Muscle of leg (tissue), 11 donors: ENCODE measurements around the gene ABHD2. TPM values are rescaled to one million over a fixed set of nuclear protein-coding genes. Genes with fewer than 3 reads are reported as not detected.

Experiments used
- DNase-seq: peaks from one replicate; pipeline ENCODE4 v3.0.0; 2013
- H3K27ac ChIP-seq: one replicate; pipeline ENCODE4 v1.5.1; 2013; ENCODE audit warnings: mild to moderate bottlenecking, low read length, control low read depth
- H3K27me3 ChIP-seq: one replicate; pipeline ENCODE4 v1.6.1; 2013; ENCODE audit warnings: low read length; ENCODE audit not compliant: control insufficient read depth, insufficient read depth
- H3K36me3 ChIP-seq: one replicate; pipeline ENCODE4 v1.6.1; 2013; ENCODE audit warnings: low read length; ENCODE audit not compliant: control insufficient read depth, insufficient read depth
- H3K4me1 ChIP-seq: one replicate; pipeline ENCODE4 v1.6.1; 2013; ENCODE audit warnings: low read length; ENCODE audit not compliant: control insufficient read depth, insufficient read depth
- H3K4me3 ChIP-seq: one replicate; pipeline ENCODE4 v1.5.1; 2013; ENCODE audit warnings: low read length, control low read depth
- H3K9me3 ChIP-seq: replicated peaks from 2 replicates; pipeline ENCODE4 v1.6.1; 2013; ENCODE audit warnings: low read depth, low read length; ENCODE audit not compliant: control insufficient read depth
- WGBS: methylation state at CpG from one replicate; pipeline ENCODE4 v1.1.5; 2013; ENCODE audit warnings: missing lambda C conversion rate; ENCODE audit not compliant: insufficient coverage; 5-methylcytosine and 5-hydroxymethylcytosine counted together
- polyA plus RNA-seq, 8 donors: library from polyadenylated mRNA; unstranded; fragments of 120-200 nt; gene quantifications; one replicate each; pipeline versions ENCODE4 v1.2.1 to v1.2.3, GENCODE V29; 2013; ENCODE audit warnings: inconsistent platforms in 1 of 8, low replicate concordance in 1 of 8; ENCODE audit not compliant: insufficient read length in 8 of 8, insufficient read depth in 1 of 8
- total RNA-seq: library from RNA; stranded (reverse); fragments of 120-200 nt; gene quantifications from one replicate; pipeline ENCODE4 v1.2.4, GENCODE V29; 2013

ABHD2 gene
- total and polyA plus RNA-seq, 9 donors: 15.2 to 29.6 (median 20.4) TPM

GRCh38 chr15:89215627-89216026 is 127.4 kb downstream of the ABHD2 start:
- Histone ChIP-seq H3K4me3 (no peak overlapping the region), H3K4me1 (no peaks in the 10 kb centered on the region), H3K27ac (no peak overlapping the region), H3K36me3 (no peaks in the 10 kb centered on the region), H3K27me3 (no peaks in the 10 kb centered on the region), H3K9me3 (no peaks in the 10 kb centered on the region)
- no peak for DNase-seq
- 86% methylated on average over 1 of the region's 2 CpGs for WGBS

- Histone ChIP-seq H3K27me3 (peaks cover 2% of the 10 kb centered on the region), H3K4me1 (no peaks in the 10 kb centered on the region), H3K27ac (no peak overlapping the region), H3K9me3 (no peaks in the 10 kb centered on the region), H3K36me3 (no peaks in the 10 kb centered on the region), H3K4me3 (no peak overlapping the region)
- 90% methylated on average over 13 of the region's 20 CpGs for WGBS
- no peak for DNase-seq
These were observed 128.8 kb downstream of the ABHD2 start for GRCh38 chr15:89217031-89217430.

GRCh38 chr15:89217686-89218376 is 129.6 kb downstream of the ABHD2 start:
- H3K9me3 ChIP-seq: no peaks in the 10 kb centered on the region
- WGBS: 100% methylated on average over 2 of the region's 6 CpGs
- peaks cover 2% of the 10 kb centered on the region for H3K27me3 ChIP-seq
- H3K4me1 ChIP-seq: no peaks in the 10 kb centered on the region
- H3K36me3 ChIP-seq: no peaks in the 10 kb centered on the region
- H3K27ac ChIP-seq: no peak overlapping the region
- DNase-seq: no peak
- H3K4me3 ChIP-seq: no peak overlapping the region

GRCh38 chr15:89218531-89218930 is 130.3 kb downstream of the ABHD2 start:
- H3K27me3 ChIP-seq: peaks cover 2% of the 10 kb centered on the region
- no peak for DNase-seq
- no peak overlapping the region for H3K4me3 ChIP-seq
- H3K27ac ChIP-seq: no peak overlapping the region
- no peaks in the 10 kb centered on the region for H3K9me3 ChIP-seq
- H3K4me1 ChIP-seq: no peaks in the 10 kb centered on the region
- WGBS: 89% methylated on average over 6 of the region's 8 CpGs
- H3K36me3 ChIP-seq: no peaks in the 10 kb centered on the region

- WGBS: 45% methylated on average over 5 of the region's 11 CpGs
- no peak within 1 kb of the TSS for H3K27ac ChIP-seq
- DNase-seq: no peak
- no peaks in the 10 kb centered on the region for H3K36me3 ChIP-seq
- H3K4me3 ChIP-seq: no peak within 1 kb of the TSS
- peaks cover 2% of the 10 kb centered on the region for H3K27me3 ChIP-seq
- no peaks in the 10 kb centered on the region for H3K9me3 ChIP-seq
- H3K4me1 ChIP-seq: no peaks in the 10 kb centered on the region
These were observed 133.3 kb downstream of the ABHD2 start, which contains the start of gene RLBP1 for GRCh38 chr15:89221543-89221942. RLBP1 (minus strand) TSS chr15:89221579; CDS start chr15:89218975, 2,604 bp downstream.

GRCh38 chr15:89225588-89225987 is 137.3 kb downstream of the ABHD2 start:
- no peaks in the 10 kb centered on the region for H3K4me1 ChIP-seq
- no peak overlapping the region for H3K27ac ChIP-seq
- no peaks in the 10 kb centered on the region for H3K36me3 ChIP-seq
- DNase-seq: no peak
- no peaks in the 10 kb centered on the region for H3K9me3 ChIP-seq
- H3K4me3 ChIP-seq: no peak overlapping the region
- no CpG with 5 or more reads among the region's 5 CpGs for WGBS
- H3K27me3 ChIP-seq: peaks cover 4% of the 10 kb centered on the region

GRCh38 chr15:89226359-89227221 is 138.3 kb downstream of the ABHD2 start:
- Histone ChIP-seq H3K9me3 (no peaks in the 10 kb centered on the region), H3K4me3 (no peak overlapping the region), H3K36me3 (no peaks in the 10 kb centered on the region), H3K4me1 (no peaks in the 10 kb centered on the region), H3K27me3 (peaks cover 4% of the 10 kb centered on the region), H3K27ac (no peak overlapping the region)
- no peak for DNase-seq
- 90% methylated on average over 8 of the region's 14 CpGs for WGBS

GRCh38 chr15:89227425-89227824 is 139.2 kb downstream of the ABHD2 start:
- no peaks in the 10 kb centered on the region for H3K4me1 ChIP-seq
- H3K36me3 ChIP-seq: no peaks in the 10 kb centered on the region
- peaks cover 2% of the 10 kb centered on the region for H3K27me3 ChIP-seq
- no peak for DNase-seq
- no peak overlapping the region for H3K27ac ChIP-seq
- WGBS: 100% methylated on average over 1 of the region's 7 CpGs
- no peaks in the 10 kb centered on the region for H3K9me3 ChIP-seq
- H3K4me3 ChIP-seq: no peak overlapping the region

- H3K27me3 ChIP-seq: peaks cover 2% of the 10 kb centered on the region
- no peak overlapping the region for H3K4me3 ChIP-seq
- H3K4me1 ChIP-seq: no peaks in the 10 kb centered on the region
- no peak for DNase-seq
- no peaks in the 10 kb centered on the region for H3K36me3 ChIP-seq
- H3K9me3 ChIP-seq: no peaks in the 10 kb centered on the region
- WGBS: 40% methylated on average over 2 of the region's 5 CpGs
- no peak overlapping the region for H3K27ac ChIP-seq
These were observed 142.0 kb downstream of the ABHD2 start for GRCh38 chr15:89230277-89230676.

- Histone ChIP-seq H3K27ac (no peak overlapping the region), H3K4me1 (no peaks in the 10 kb centered on the region)
These were observed 143.6 kb downstream of the ABHD2 start for GRCh38 chr15:89231832-89232231.

More at GRCh38 chr15:89231832-89232231, 143.6 kb downstream of the ABHD2 start:
- H3K36me3 ChIP-seq: no peaks in the 10 kb centered on the region
- peaks cover 2% of the 10 kb centered on the region for H3K27me3 ChIP-seq
- no peak for DNase-seq
- H3K9me3 ChIP-seq: no peaks in the 10 kb centered on the region
- H3K4me3 ChIP-seq: no peak overlapping the region
